ENCODE measurements around the gene P2RY14.

- no peak for TF ChIP-seq CTCF (IDR thresholded peaks at IDR 0.05)
- no peak for TF ChIP-seq POLR2A (IDR thresholded peaks at IDR 0.05)
Observed at GRCh38 chr3:151224268-151224866, 54.0 kb downstream of the P2RY14 start.

All from prostate gland (tissue), 2 donors.